ENCODE measurements around the gene TECPR2. TPM values are rescaled to one million over a fixed set of nuclear protein-coding genes. Genes with fewer than 3 reads are reported as not detected.

Gene TECPR2
- polyA plus RNA-seq, 1 donor (not counting 4 experiments of a cell fraction or from before 2014, with no cell fraction given), result 8.3 TPM

- Histone ChIP-seq H3K27ac (ENCODE audit: control insufficient read depth, insufficient read depth, low read length) (no peak overlapping the region), H3K4me1 (ENCODE audit: control insufficient read depth, extremely low read depth, insufficient read depth, low read length) (no peaks in the 10 kb centered on the region), H3K79me2 (ENCODE audit: control insufficient read depth, insufficient read depth, low read length) (no peaks in the 10 kb centered on the region), H3K9me1 (ENCODE audit: control insufficient read depth, extremely low read depth, insufficient read depth, low read length) (no peaks in the 10 kb centered on the region), H3K4me2 (ENCODE audit: control insufficient read depth, extremely low read depth, insufficient read depth, low read depth, low read length) (no peak overlapping the region), H4K20me1 (ENCODE audit: control insufficient read depth, extremely low read depth, insufficient read depth, low read length) (no peaks in the 10 kb centered on the region), H3K36me3 (ENCODE audit: control insufficient read depth in 2 of 2, extremely low read depth in 1 of 2, insufficient read depth in 2 of 2, low read length in 2 of 2) (peaks cover 6 to 15% of the 10 kb centered on the region in 2 experiments), H3K4me3 (ENCODE audit: control insufficient read depth in 2 of 3, extremely low read depth in 1 of 3, insufficient read depth in 2 of 3, low read depth in 1 of 3, low read length in 3 of 3) (no peak overlapping the region), H3K27me3 (ENCODE audit: control insufficient read depth, extremely low read depth, insufficient read depth, low read length) (no peaks in the 10 kb centered on the region), H3K9me3 (ENCODE audit: control insufficient read depth, low read depth, low read length) (no peaks in the 10 kb centered on the region), H3K9ac (ENCODE audit: control insufficient read depth, extremely low read depth, insufficient read depth, low read length) (no peak overlapping the region), H2AFZ (ENCODE audit: control insufficient read depth, low read length) (no peak overlapping the region)
- TF ChIP-seq EZH2 (IDR thresholded peaks at IDR 0.05; ENCODE audit: low read length), result no peak
- TF ChIP-seq, protein P1, sequence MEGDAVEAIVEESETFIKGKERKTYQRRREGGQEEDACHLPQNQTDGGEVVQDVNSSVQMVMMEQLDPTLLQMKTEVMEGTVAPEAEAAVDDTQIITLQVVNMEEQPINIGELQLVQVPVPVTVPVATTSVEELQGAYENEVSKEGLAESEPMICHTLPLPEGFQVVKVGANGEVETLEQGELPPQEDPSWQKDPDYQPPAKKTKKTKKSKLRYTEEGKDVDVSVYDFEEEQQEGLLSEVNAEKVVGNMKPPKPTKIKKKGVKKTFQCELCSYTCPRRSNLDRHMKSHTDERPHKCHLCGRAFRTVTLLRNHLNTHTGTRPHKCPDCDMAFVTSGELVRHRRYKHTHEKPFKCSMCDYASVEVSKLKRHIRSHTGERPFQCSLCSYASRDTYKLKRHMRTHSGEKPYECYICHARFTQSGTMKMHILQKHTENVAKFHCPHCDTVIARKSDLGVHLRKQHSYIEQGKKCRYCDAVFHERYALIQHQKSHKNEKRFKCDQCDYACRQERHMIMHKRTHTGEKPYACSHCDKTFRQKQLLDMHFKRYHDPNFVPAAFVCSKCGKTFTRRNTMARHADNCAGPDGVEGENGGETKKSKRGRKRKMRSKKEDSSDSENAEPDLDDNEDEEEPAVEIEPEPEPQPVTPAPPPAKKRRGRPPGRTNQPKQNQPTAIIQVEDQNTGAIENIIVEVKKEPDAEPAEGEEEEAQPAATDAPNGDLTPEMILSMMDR (optimal IDR thresholded peaks at IDR 0.05 in 1 of 3, IDR thresholded peaks at IDR 0.05 in 1 of 3, conservative IDR thresholded peaks at IDR 0.05 in 1 of 3; ENCODE audit: extremely low read depth in 1 of 3, insufficient read depth in 2 of 3, low read length in 3 of 3), result no peak
- DNase-seq (ENCODE audit: low read depth, low spot score) (no peak), FAIRE-seq (no peak)
- dilution Hi-C loops (cut with MboI; ENCODE audit: extremely low pct_ligation_motif_present, low sequenced_read_pairs), result no loop called here
These were observed 94.8 kb downstream of the TECPR2 start for GRCh38 chr14:102457509-102457908.

- Histone ChIP-seq H3K27me3 (ENCODE audit: control insufficient read depth, extremely low read depth, insufficient read depth, low read length) (no peaks in the 10 kb centered on the region), H3K4me2 (ENCODE audit: control insufficient read depth, extremely low read depth, insufficient read depth, low read depth, low read length) (no peak overlapping the region), H2AFZ (ENCODE audit: control insufficient read depth, low read length) (no peak overlapping the region), H3K9me1 (ENCODE audit: control insufficient read depth, extremely low read depth, insufficient read depth, low read length) (peaks cover 2% of the 10 kb centered on the region), H3K4me3 (ENCODE audit: control insufficient read depth in 2 of 3, extremely low read depth in 1 of 3, insufficient read depth in 2 of 3, low read depth in 1 of 3, low read length in 3 of 3) (no peak overlapping the region), H3K36me3 (ENCODE audit: control insufficient read depth in 2 of 2, extremely low read depth in 1 of 2, insufficient read depth in 2 of 2, low read length in 2 of 2) (peaks cover 6 to 9% of the 10 kb centered on the region in 2 experiments), H3K4me1 (ENCODE audit: control insufficient read depth, extremely low read depth, insufficient read depth, low read length) (no peaks in the 10 kb centered on the region), H3K9me3 (ENCODE audit: control insufficient read depth, low read depth, low read length) (no peaks in the 10 kb centered on the region), H3K9ac (ENCODE audit: control insufficient read depth, extremely low read depth, insufficient read depth, low read length) (no peak overlapping the region), H3K79me2 (ENCODE audit: control insufficient read depth, insufficient read depth, low read length) (no peaks in the 10 kb centered on the region), H4K20me1 (ENCODE audit: control insufficient read depth, extremely low read depth, insufficient read depth, low read length) (no peaks in the 10 kb centered on the region), H3K27ac (ENCODE audit: control insufficient read depth, insufficient read depth, low read length) (no peak overlapping the region)
- DNase-seq (ENCODE audit: low read depth, low spot score) (no peak), FAIRE-seq (no peak)
- no peak for TF ChIP-seq EZH2 (IDR thresholded peaks at IDR 0.05; ENCODE audit: low read length)
- TF ChIP-seq, protein P1 (optimal IDR thresholded peaks at IDR 0.05 in 1 of 3, IDR thresholded peaks at IDR 0.05 in 1 of 3, conservative IDR thresholded peaks at IDR 0.05 in 1 of 3; ENCODE audit: extremely low read depth in 1 of 3, insufficient read depth in 2 of 3, low read length in 3 of 3), result no peak
- dilution Hi-C loops (cut with MboI; ENCODE audit: extremely low pct_ligation_motif_present, low sequenced_read_pairs), result no loop called here
These were observed 99.0 kb downstream of the TECPR2 start for GRCh38 chr14:102461490-102462338.
